HEK293T (cell line): ENCODE results near the gene CCDC69.
"Not testable (repeated sequence)": the region's sequence is repeated elsewhere in the genome, so short reads cannot be mapped to it uniquely, and the experiment has no call there.

ENCODE experiments used
- CTCF ChIA-PET: fragments of 350-600 bp; formaldehyde crosslinking; extraction: SDS; loops from one replicate; lab custom pipeline; 2021; ENCODE audit warnings: antibody characterized with exemption, inconsistent platforms; lab: Yijun Ruan, JAX
- POLR2A ChIA-PET: fragments of 350-600 bp; formaldehyde crosslinking; extraction: SDS; loops from one replicate; lab custom pipeline; 2020; ENCODE audit warnings: antibody characterized with exemption, inconsistent platforms; lab: Yijun Ruan, JAX
- DNase-seq: peaks from one replicate; pipeline ENCODE4 v3.0.0; 2012; ENCODE audit warnings: mixed read lengths; ENCODE audit errors: extremely low spot score
- ARNT ChIP-seq: fragments of 450-650 bp; IDR thresholded peaks from 2 replicates; pipeline ENCODE4 v1.6.1; 2017; ENCODE audit warnings: mild to moderate bottlenecking
- BHLHE40 ChIP-seq: fragments of 450-650 bp; IDR thresholded peaks from 2 replicates; pipeline ENCODE4 v1.6.1; 2016; ENCODE audit warnings: mild to moderate bottlenecking, moderate library complexity, borderline replicate concordance
- CTBP1 ChIP-seq: fragments of 450-650 bp; IDR thresholded peaks from 2 replicates; pipeline ENCODE4 v1.6.1; 2016; ENCODE audit warnings: borderline replicate concordance
- ELF4 ChIP-seq: fragments of 450-650 bp; IDR thresholded peaks from 2 replicates; pipeline ENCODE4 v1.6.1; 2017; ENCODE audit warnings: antibody characterized with exemption
- FOXA1 ChIP-seq: fragments of 450-650 bp; IDR thresholded peaks from 2 replicates; pipeline ENCODE4 v1.6.1; 2016; ENCODE audit warnings: mild to moderate bottlenecking
- FOXK2 ChIP-seq: fragments of 450-650 bp; IDR thresholded peaks from 2 replicates; pipeline ENCODE4 v1.6.1; 2016; ENCODE audit warnings: mild to moderate bottlenecking
- FOXM1 ChIP-seq: fragments of 450-650 bp; IDR thresholded peaks from 2 replicates; pipeline ENCODE4 v1.6.1; 2017; ENCODE audit warnings: mild to moderate bottlenecking, borderline replicate concordance
- HDGF ChIP-seq: fragments of 450-650 bp; IDR thresholded peaks from 2 replicates; pipeline ENCODE4 v1.6.1; 2017; ENCODE audit warnings: antibody characterized with exemption, borderline replicate concordance
- L3MBTL2 ChIP-seq: fragments of 450-650 bp; conservative IDR thresholded peaks from 2 replicates; pipeline ENCODE4 v1.6.1; 2016; ENCODE audit warnings: mild to moderate bottlenecking
- LEF1 ChIP-seq: fragments of 450-650 bp; IDR thresholded peaks from 2 replicates; pipeline ENCODE4 v1.6.1; 2017; ENCODE audit warnings: mild to moderate bottlenecking, borderline replicate concordance
- NFRKB ChIP-seq: fragments of 450-650 bp; IDR thresholded peaks from 2 replicates; pipeline ENCODE4 v1.6.1; 2016; ENCODE audit warnings: mild to moderate bottlenecking, moderate library complexity
- SP1 ChIP-seq: fragments of 450-650 bp; IDR thresholded peaks from 2 replicates; pipeline ENCODE4 v1.6.1; 2017
- SUZ12 ChIP-seq: fragments of 450-650 bp; IDR thresholded peaks from 2 replicates; pipeline ENCODE4 v1.6.1; 2016; ENCODE audit warnings: mild to moderate bottlenecking
- TARDBP ChIP-seq: fragments of 450-650 bp; IDR thresholded peaks from 2 replicates; pipeline ENCODE4 v1.6.1; 2016
- ZNF384 ChIP-seq: fragments of 450-650 bp; IDR thresholded peaks from 2 replicates; pipeline ENCODE4 v1.6.1; 2016
- TF ChIP-seq, protein P1 (sequence below): fragments of 450-650 bp; IDR thresholded peaks from 2 replicates; pipeline ENCODE4 v1.6.1; 2016

Gene CCDC69

GRCh38 chr5:151198861-151199260 is 25.0 kb downstream of the CCDC69 start:
- ChIA-PET POLR2A (no interaction called here), CTCF (no interaction called here)
- TF ChIP-seq SP1 (no peak), TARDBP (no peak), ARNT (no peak), BHLHE40 (no peak), NFRKB (no peak), HDGF (no peak), FOXA1 (no peak), ELF4 (no peak), L3MBTL2 (no peak), LEF1 (no peak), FOXK2 (no peak), ZNF384 (no peak), FOXM1 (no peak), SUZ12 (no peak), CTBP1 (no peak)
- TF ChIP-seq, protein P1, sequence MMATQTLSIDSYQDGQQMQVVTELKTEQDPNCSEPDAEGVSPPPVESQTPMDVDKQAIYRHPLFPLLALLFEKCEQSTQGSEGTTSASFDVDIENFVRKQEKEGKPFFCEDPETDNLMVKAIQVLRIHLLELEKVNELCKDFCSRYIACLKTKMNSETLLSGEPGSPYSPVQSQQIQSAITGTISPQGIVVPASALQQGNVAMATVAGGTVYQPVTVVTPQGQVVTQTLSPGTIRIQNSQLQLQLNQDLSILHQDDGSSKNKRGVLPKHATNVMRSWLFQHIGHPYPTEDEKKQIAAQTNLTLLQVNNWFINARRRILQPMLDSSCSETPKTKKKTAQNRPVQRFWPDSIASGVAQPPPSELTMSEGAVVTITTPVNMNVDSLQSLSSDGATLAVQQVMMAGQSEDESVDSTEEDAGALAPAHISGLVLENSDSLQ = no peak
- DNase-seq = no peak

DNA sequence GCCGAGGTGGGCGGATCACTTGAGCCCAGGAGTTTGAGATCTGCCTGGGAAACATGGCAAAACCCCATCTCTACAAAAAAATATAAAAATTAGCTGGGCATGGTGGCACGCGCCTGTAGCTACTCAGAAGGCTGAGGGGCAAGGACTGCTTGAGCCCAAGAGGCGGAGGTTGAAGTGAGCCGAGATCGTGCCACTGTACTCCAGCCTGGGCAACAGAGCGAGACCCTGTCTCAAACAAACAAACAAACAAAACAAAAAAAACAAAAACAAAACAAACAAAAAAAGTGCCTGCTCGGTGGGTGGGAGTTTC is 26.6 kb downstream of the CCDC69 start:
- POLR2A ChIA-PET, DNase-seq: not testable (repeated sequence)
- CTCF ChIA-PET = interaction anchor here (0.6 kb wide), 1 partner anchor 142 kb away, joined by 3 read pairs; no protein-coding TSS in a partner anchor

DNA sequence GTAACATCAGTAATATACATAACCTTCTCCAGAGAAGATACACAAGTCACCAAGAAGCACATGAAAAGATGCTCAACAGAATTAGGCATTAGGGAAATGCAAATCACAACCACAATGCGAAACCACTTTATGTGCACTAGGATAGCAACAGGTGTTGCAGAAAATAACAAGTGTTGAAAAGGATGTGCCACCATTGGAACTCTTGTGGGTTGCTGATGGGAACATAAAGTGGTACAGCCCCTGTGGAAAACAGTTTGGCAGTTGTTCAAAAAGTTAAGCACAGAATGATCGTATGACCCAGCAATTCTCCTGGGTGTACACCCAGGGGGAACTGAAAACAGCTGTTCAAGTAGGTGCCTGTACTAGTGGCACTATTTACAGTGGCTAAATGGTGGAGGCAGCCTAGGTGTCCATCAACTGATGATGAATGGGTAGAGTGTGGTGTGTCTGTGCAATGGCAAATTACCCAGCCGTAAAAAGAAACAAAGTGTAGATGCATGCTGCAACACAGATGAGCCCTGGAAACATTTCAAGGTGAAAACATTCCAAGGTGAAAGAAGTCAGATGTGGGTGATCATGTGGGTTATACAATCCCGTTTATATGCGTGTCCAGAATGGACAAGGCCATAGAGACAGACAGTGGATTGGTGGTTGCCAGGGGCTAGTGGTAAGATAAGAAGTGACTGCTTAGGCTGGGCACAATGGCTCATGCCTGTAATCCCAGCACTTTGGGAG is 27.2 kb downstream of the CCDC69 start:
- TF ChIP-seq FOXM1 (no peak), SP1 (no peak), HDGF (no peak), NFRKB (no peak), ZNF384 (no peak)
- ChIA-PET CTCF (interaction anchor here (0.6 kb wide), 1 partner anchor 142 kb away, joined by 3 read pairs; no protein-coding TSS in a partner anchor), POLR2A (no interaction called here)
- no peak for DNase-seq

DNA sequence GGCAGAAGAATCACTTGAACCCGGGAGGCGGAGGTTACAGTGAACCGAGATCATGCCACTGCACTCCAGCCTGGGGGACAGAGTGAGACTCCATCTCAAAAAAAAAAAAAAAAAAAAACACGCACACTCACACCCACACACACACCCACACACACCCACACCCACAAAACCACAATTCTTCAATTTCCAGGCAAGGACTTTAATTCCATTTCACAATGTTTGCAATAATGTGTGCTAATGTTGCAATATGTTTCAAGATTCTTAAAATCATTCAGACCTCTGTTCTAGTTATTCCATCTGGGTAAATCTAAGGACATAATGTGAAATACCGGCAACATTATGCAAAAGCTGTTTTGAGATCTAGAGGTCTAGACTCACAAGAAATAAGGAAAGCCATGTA is 28.3 kb downstream of the CCDC69 start:
- ChIA-PET POLR2A (no interaction called here), CTCF (no interaction called here)
- TF ChIP-seq BHLHE40 = no peak
- no peak for TF ChIP-seq SP1
- TF ChIP-seq, protein P1 = no peak
- no peak for TF ChIP-seq L3MBTL2
- no peak for TF ChIP-seq ARNT
- TF ChIP-seq SUZ12 = no peak
- no peak for TF ChIP-seq CTBP1
- no peak for TF ChIP-seq HDGF
- no peak for TF ChIP-seq NFRKB
- no peak for TF ChIP-seq TARDBP
- no peak for TF ChIP-seq FOXK2
- no peak for TF ChIP-seq ZNF384
- TF ChIP-seq FOXM1 = no peak
- TF ChIP-seq LEF1 = no peak
- TF ChIP-seq FOXA1 = no peak
- TF ChIP-seq ELF4 = no peak
- no peak for DNase-seq

- ChIA-PET CTCF (interaction anchor here (0.6 kb wide), 1 partner anchor 540 kb away, joined by 3 read pairs; no protein-coding TSS in a partner anchor), POLR2A (no interaction called here)
- no peak for DNase-seq
- TF ChIP-seq TARDBP (no peak), L3MBTL2 (no peak), CTBP1 (no peak), BHLHE40 (no peak), SP1 (no peak)
- TF ChIP-seq, protein P1 = no peak
Observed at GRCh38 chr5:151192626-151193025, 31.3 kb downstream of the CCDC69 start.

GRCh38 chr5:151191661-151192060 is 32.2 kb downstream of the CCDC69 start:
- DNase-seq = no peak
- ChIA-PET POLR2A (no interaction called here), CTCF (interaction anchor here (0.6 kb wide), 1 partner anchor 541 kb away, joined by 3 read pairs; no protein-coding TSS in a partner anchor)
- TF ChIP-seq ARNT (no peak), BHLHE40 (no peak), SUZ12 (no peak), LEF1 (no peak), NFRKB (no peak), FOXA1 (no peak), SP1 (no peak), FOXK2 (no peak), L3MBTL2 (no peak), FOXM1 (no peak), TARDBP (no peak)
- TF ChIP-seq, protein P1 = no peak
